ENCODE measurements around the gene AADAT.
"Not testable (repeated sequence)": the region's sequence is repeated elsewhere in the genome, so short reads cannot be mapped to it uniquely, and the experiment has no call there.

AADAT gene

DNA sequence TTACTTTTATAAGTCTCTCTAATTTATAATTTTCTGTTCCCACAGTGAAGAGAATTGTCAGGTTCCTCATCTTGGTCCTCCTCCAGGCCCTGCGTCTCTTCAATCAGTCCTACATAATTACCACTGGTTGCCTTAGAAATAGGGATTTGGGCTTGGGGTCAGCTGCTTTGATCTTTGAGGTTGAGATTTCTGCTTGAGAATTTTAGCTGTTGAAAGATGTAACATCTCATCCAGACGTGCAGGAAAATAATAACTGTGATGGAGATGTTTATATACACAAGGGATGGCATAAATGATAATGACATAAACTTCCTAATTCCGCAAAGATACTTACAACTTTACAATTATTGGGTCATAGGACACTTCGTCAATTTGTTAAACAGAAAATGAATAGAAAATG is 30.3 kb downstream of the AADAT start:
- H3K36me3 ChIP-seq (ENCODE audit: control insufficient read depth, insufficient read depth, low read length): no peaks in the 10 kb centered on the region; the same call in 1 of the 2 replicates
- H3K27me3 ChIP-seq (ENCODE audit: control insufficient read depth, insufficient read depth, low read length): no peaks in the 10 kb centered on the region
- H3K9me3 ChIP-seq (ENCODE audit: control insufficient read depth, insufficient read depth, low read length): no peaks in the 10 kb centered on the region
- no peaks in the 10 kb centered on the region for H3K4me1 ChIP-seq (ENCODE audit: control insufficient read depth, insufficient read depth, low read length)
- H3K4me3 ChIP-seq (ENCODE audit: low read length): no peak overlapping the region
- DNase-seq (ENCODE audit: low read depth, low spot score): no peak
- no peak overlapping the region for H3K27ac ChIP-seq (ENCODE audit: low read length)
- no CpG with 5 or more reads among the region's 4 CpGs for WGBS (ENCODE audit: insufficient coverage, insufficient read length)

DNA sequence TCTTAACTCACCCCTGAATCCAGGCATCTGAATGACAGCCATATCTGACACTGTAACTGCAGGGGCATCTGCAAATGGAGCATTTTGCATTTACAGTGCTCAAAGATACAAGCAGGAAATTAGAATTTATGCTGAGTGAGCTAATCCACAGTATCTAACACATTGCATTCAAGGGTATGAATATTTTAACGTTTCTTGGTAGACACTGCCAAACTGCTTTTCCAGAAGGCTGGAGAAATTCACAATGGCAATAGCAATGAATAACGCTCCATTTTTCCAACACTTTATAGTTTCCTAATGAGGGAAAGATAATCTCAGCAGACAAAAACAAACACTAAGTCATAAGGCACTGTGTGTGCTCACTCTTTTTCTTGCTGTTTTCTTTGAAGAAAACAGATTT is 30.9 kb downstream of the AADAT start:
- no peaks in the 10 kb centered on the region for H3K4me1 ChIP-seq (ENCODE audit: control insufficient read depth, insufficient read depth, low read length)
- DNase-seq (ENCODE audit: low read depth, low spot score): no peak
- H3K27me3 ChIP-seq (ENCODE audit: control insufficient read depth, insufficient read depth, low read length): no peaks in the 10 kb centered on the region
- no peaks in the 10 kb centered on the region; the same call in 1 of the 2 replicates for H3K36me3 ChIP-seq (ENCODE audit: control insufficient read depth, insufficient read depth, low read length)
- no CpG with 5 or more reads among the region's 2 CpGs for WGBS (ENCODE audit: insufficient coverage, insufficient read length)
- H3K4me3 ChIP-seq (ENCODE audit: low read length): no peak overlapping the region
- no peak overlapping the region for H3K27ac ChIP-seq (ENCODE audit: low read length)
- no peaks in the 10 kb centered on the region for H3K9me3 ChIP-seq (ENCODE audit: control insufficient read depth, insufficient read depth, low read length)

DNA sequence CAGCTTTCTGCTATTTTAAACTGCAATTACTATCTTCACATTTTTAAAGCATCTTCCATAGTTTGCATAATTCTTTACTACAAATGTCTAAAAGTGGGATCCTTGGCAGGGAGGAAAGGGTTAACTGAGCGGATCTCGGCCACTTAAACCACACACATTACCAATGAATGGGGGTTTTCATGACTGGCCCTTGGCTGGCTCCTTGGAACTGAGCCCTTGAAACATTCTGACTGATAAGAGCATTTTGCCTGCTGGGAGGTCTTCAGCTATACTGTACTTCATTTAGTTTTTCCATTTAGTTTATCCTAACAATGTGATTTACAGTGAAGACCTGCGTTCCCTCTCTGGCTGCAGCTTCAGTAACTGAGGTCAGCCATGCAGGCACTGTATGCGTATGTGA is 31.9 kb downstream of the AADAT start:
- Histone ChIP-seq H3K9me3 (ENCODE audit: control insufficient read depth, insufficient read depth, low read length) (no peaks in the 10 kb centered on the region), H3K27me3 (ENCODE audit: control insufficient read depth, insufficient read depth, low read length) (no peaks in the 10 kb centered on the region), H3K4me3 (ENCODE audit: low read length) (no peak overlapping the region), H3K4me1 (ENCODE audit: control insufficient read depth, insufficient read depth, low read length) (no peaks in the 10 kb centered on the region), H3K27ac (ENCODE audit: low read length) (no peak overlapping the region), H3K36me3 (ENCODE audit: control insufficient read depth, insufficient read depth, low read length) (no peaks in the 10 kb centered on the region; the same call in 1 of the 2 replicates)
- no peak for DNase-seq (ENCODE audit: low read depth, low spot score)
- no CpG with 5 or more reads among the region's 4 CpGs for WGBS (ENCODE audit: insufficient coverage, insufficient read length)

DNA sequence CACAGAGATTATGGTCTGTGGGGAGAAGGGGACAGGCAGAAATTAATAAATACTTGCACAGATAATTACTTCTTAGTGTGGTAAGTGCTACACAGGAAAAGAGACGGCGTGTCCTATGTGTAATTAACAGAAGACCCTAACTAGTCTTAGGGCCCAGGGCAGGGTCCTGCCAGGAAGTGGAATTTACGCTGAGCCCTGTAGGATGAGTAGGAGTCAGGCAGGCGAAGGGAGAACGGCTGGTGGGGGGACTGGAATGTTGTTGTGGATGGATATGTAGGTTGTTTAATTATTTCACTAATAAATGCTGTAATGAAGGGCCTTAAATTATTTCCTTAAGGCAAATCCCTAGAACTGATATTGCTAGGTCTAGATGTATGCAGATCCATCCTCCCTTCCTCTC is 36.8 kb downstream of the AADAT start:
- WGBS (ENCODE audit: insufficient coverage, insufficient read length): no CpG with 5 or more reads among the region's 5 CpGs
- Histone ChIP-seq H3K4me1 (ENCODE audit: control insufficient read depth, insufficient read depth, low read length) (no peaks in the 10 kb centered on the region), H3K9me3 (ENCODE audit: control insufficient read depth, insufficient read depth, low read length) (no peaks in the 10 kb centered on the region), H3K36me3 (ENCODE audit: control insufficient read depth, insufficient read depth, low read length) (no peaks in the 10 kb centered on the region; the same call in 1 of the 2 replicates), H3K27me3 (ENCODE audit: control insufficient read depth, insufficient read depth, low read length) (no peaks in the 10 kb centered on the region), H3K4me3 (ENCODE audit: low read length) (no peak overlapping the region), H3K27ac (ENCODE audit: low read length) (no peak overlapping the region)
- no peak for DNase-seq (ENCODE audit: low read depth, low spot score)

DNA sequence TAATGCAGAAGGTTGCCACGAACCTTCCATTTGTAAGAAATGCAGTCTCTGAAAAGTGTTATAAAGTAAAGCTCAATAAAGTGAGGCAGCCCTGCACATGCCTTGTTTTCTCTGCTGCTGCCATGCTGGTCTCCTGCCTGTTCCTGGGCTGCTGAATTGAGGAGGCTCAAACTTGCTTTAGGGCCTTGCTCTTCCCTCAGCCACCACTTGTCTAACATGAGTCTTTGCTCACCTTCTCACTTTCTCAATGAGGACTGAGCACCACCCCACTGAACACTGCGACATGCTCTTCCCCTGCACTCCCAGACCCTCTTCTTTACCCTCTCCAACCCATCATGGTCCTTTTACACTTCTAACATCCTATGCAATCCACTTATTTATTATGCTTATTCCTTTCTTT is 38.4 kb downstream of the AADAT start:
- Histone ChIP-seq H3K4me3 (ENCODE audit: low read length) (no peak overlapping the region), H3K9me3 (ENCODE audit: control insufficient read depth, insufficient read depth, low read length) (no peaks in the 10 kb centered on the region), H3K36me3 (ENCODE audit: control insufficient read depth, insufficient read depth, low read length) (no peaks in the 10 kb centered on the region), H3K27ac (ENCODE audit: low read length) (no peak overlapping the region), H3K27me3 (ENCODE audit: control insufficient read depth, insufficient read depth, low read length) (no peaks in the 10 kb centered on the region), H3K4me1 (ENCODE audit: control insufficient read depth, insufficient read depth, low read length) (no peaks in the 10 kb centered on the region)
- no peak for DNase-seq (ENCODE audit: low read depth, low spot score)
- no CpG with 5 or more reads among the region's 2 CpGs for WGBS (ENCODE audit: insufficient coverage, insufficient read length)

DNA sequence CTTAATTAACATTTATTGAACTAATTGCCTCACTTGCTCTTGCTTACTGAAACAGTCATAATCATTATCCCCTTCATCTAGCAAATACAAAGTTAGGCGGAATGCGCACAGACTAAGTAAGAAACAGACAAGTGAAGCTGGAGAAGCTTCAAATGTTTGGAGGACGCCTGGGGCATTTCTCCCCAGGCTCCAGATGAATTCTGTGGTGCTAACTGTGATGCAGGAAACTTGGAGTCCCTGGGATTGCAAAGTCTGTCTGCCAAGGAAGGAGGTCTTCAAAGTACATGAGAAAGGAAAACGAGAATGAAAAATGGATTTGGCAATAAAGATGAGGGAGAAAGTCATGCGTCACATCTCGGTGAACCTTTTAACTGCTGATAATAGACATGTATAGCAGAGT is 40.0 kb downstream of the AADAT start:
- H3K27me3 ChIP-seq (ENCODE audit: control insufficient read depth, insufficient read depth, low read length): no peaks in the 10 kb centered on the region
- no peaks in the 10 kb centered on the region for H3K4me1 ChIP-seq (ENCODE audit: control insufficient read depth, insufficient read depth, low read length)
- H3K4me3 ChIP-seq (ENCODE audit: low read length): no peak overlapping the region
- DNase-seq (ENCODE audit: low read depth, low spot score): no peak
- no peaks in the 10 kb centered on the region for H3K9me3 ChIP-seq (ENCODE audit: control insufficient read depth, insufficient read depth, low read length)
- no CpG with 5 or more reads among the region's 6 CpGs for WGBS (ENCODE audit: insufficient coverage, insufficient read length)
- H3K36me3 ChIP-seq (ENCODE audit: control insufficient read depth, insufficient read depth, low read length): no peaks in the 10 kb centered on the region
- no peak overlapping the region for H3K27ac ChIP-seq (ENCODE audit: low read length)

DNA sequence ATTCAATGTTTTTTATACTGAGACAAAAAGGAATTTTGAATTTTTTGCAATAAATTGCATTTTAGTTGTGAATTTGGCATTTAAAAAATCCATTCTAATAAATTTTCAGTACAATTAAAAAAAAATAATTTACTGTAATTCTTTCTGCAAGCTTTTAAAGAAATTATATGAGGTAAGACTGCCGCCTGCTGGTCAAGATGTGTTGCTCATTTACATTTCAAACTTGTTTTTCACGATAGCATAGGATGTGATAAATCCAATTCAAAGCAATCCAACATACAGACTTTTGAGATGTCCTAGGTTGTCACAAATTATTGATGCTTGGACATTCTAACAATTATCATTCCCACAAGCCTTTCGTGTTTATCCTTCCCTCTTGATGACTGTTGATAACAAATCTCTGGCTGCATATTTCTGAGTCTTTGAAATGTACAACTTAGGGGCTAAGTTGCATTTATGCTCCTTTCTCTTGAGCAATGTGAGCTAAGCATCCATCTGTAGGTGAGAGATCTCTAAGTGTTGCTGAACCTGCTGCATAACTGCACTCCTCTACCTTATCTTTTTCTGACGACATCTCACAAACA is 41.9 kb downstream of the AADAT start:
- Histone ChIP-seq H3K4me3 (ENCODE audit: low read length) (no peak overlapping the region), H3K27ac (ENCODE audit: low read length) (no peak overlapping the region), H3K9me3 (ENCODE audit: control insufficient read depth, insufficient read depth, low read length) (no peaks in the 10 kb centered on the region), H3K27me3 (ENCODE audit: control insufficient read depth, insufficient read depth, low read length) (no peaks in the 10 kb centered on the region), H3K4me1 (ENCODE audit: control insufficient read depth, insufficient read depth, low read length) (no peaks in the 10 kb centered on the region), H3K36me3 (ENCODE audit: control insufficient read depth, insufficient read depth, low read length) (no peaks in the 10 kb centered on the region)
- WGBS (ENCODE audit: insufficient coverage, insufficient read length): no CpG with 5 or more reads among the region's 4 CpGs
- no peak for DNase-seq (ENCODE audit: low read depth, low spot score)

DNA sequence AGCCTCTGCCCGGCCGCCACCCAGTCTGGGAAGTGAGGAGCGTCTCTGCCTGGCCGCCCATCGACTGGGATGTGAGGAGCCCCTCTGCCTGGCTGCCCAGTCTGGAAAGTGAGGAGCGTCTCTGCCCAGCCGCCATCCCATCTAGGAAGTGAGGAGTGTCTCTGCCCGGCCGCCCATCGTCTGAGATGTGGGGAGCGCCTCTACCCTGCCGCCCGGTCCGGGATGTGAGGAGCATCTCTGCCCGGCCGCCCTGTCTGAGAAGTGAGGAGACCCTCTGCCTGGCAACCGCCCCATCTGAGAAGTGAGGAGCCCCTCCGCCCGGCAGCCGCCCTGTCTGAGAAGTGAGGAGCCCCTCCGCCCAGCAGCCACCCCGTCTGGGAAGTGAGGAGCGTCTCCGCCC is 43.6 kb downstream of the AADAT start:
- WGBS (ENCODE audit: insufficient coverage, insufficient read length): no CpG with 5 or more reads among the region's 24 CpGs

DNA sequence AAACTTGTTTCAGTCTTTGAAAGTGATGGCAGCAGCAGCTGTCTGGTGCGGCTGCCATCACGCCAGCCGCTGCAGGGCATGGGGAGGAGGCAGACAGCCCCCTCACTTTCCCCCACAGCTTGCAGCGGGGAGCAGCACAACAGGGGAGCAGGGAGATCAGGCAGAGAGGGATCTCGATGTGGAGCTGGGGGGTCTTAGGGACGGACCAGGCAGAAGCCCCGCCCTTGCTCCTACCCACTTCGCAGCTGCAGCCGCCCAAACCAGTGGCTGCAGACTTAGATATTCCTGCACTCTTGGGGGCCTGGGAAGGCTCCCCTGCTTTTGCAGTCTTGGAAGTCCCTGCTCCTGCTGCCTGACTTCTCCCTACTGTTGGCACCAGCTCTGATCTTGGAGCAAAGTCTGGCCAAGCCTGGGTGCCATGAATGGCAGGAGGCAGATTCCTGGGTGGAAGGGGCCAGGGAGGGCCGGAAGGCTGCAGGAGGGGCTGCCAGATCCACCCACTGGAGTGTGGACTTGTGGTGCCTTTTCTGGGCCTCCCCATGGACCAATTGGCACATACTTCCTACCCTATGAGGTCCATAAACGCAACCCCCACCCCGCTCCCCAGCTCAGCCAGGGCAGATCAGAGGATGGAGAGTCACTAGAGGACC is 49.6 kb downstream of the AADAT start:
- H3K4me3 ChIP-seq (ENCODE audit: low read length): no peak overlapping the region
- H3K36me3 ChIP-seq (ENCODE audit: control insufficient read depth, insufficient read depth, low read length): no peaks in the 10 kb centered on the region
- no peak overlapping the region for H3K27ac ChIP-seq (ENCODE audit: low read length)
- WGBS (ENCODE audit: insufficient coverage, insufficient read length): no CpG with 5 or more reads among the region's 12 CpGs
- no peaks in the 10 kb centered on the region for H3K9me3 ChIP-seq (ENCODE audit: control insufficient read depth, insufficient read depth, low read length)
- no peaks in the 10 kb centered on the region for H3K4me1 ChIP-seq (ENCODE audit: control insufficient read depth, insufficient read depth, low read length)
- H3K27me3 ChIP-seq (ENCODE audit: control insufficient read depth, insufficient read depth, low read length): no peaks in the 10 kb centered on the region
- no peak for DNase-seq (ENCODE audit: low read depth, low spot score)

More for the DNA sequence above, 43.6 kb downstream of the AADAT start:
- H3K4me1 ChIP-seq (ENCODE audit: control insufficient read depth, insufficient read depth, low read length); H3K9me3 ChIP-seq (ENCODE audit: control insufficient read depth, insufficient read depth, low read length); H3K27ac ChIP-seq (ENCODE audit: low read length); H3K27me3 ChIP-seq (ENCODE audit: control insufficient read depth, insufficient read depth, low read length); DNase-seq (ENCODE audit: low read depth, low spot score); H3K4me3 ChIP-seq (ENCODE audit: low read length); H3K36me3 ChIP-seq (ENCODE audit: control insufficient read depth, insufficient read depth, low read length): not testable (repeated sequence)

DNA sequence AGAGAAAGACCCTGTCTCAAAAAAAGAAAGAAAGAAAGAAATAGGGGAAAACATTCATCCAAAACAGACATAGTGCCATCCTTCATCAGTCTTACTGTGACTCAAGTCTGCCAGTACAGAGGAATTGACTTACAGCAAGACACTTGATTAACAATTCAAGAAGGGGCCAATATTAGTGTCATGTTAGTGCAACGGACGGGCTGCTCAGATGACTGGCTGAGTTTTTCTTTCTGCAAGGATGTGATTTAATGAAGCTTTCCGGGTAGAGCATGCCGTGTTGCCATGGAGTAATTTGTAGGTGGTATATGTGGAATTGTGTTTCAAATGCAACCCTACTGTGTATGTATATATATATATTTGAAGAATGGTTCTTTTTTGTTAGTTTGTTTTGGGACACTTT is 51.0 kb downstream of the AADAT start:
- no CpG with 5 or more reads among the region's 4 CpGs for WGBS (ENCODE audit: insufficient coverage, insufficient read length)
- no peak overlapping the region for H3K4me3 ChIP-seq (ENCODE audit: low read length)
- H3K36me3 ChIP-seq (ENCODE audit: control insufficient read depth, insufficient read depth, low read length): no peaks in the 10 kb centered on the region

DNA sequence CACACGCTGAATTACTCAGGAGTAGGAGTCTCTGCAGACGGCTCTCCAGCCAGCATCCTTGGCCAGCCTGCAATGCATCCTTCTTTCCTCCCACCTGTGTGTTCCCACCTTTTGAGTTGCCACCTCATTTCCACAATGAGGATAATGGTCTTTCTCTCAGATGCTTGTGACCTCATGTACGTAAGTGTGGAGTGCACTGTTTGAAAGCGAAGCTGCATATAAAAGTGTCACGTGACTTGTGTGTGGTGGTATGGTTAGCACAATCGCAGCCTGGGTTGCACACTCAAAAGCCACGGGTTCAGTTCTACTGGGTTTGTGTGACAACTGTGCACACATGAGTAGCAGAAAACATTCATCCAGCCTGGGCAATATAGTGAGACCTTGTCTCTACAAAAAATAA is 51.5 kb downstream of the AADAT start:
- Histone ChIP-seq H3K27me3 (ENCODE audit: control insufficient read depth, insufficient read depth, low read length) (no peaks in the 10 kb centered on the region), H3K9me3 (ENCODE audit: control insufficient read depth, insufficient read depth, low read length) (no peaks in the 10 kb centered on the region), H3K27ac (ENCODE audit: low read length) (no peak overlapping the region), H3K4me1 (ENCODE audit: control insufficient read depth, insufficient read depth, low read length) (no peaks in the 10 kb centered on the region), H3K4me3 (ENCODE audit: low read length) (no peak overlapping the region), H3K36me3 (ENCODE audit: control insufficient read depth, insufficient read depth, low read length) (no peaks in the 10 kb centered on the region)
- no CpG with 5 or more reads among the region's 7 CpGs for WGBS (ENCODE audit: insufficient coverage, insufficient read length)
- DNase-seq (ENCODE audit: low read depth, low spot score): no peak

More for the DNA sequence above, 51.0 kb downstream of the AADAT start:
- no peak overlapping the region for H3K27ac ChIP-seq (ENCODE audit: low read length)
- H3K27me3 ChIP-seq (ENCODE audit: control insufficient read depth, insufficient read depth, low read length): no peaks in the 10 kb centered on the region
- H3K4me1 ChIP-seq (ENCODE audit: control insufficient read depth, insufficient read depth, low read length): no peaks in the 10 kb centered on the region
- H3K9me3 ChIP-seq (ENCODE audit: control insufficient read depth, insufficient read depth, low read length): no peaks in the 10 kb centered on the region
- no peak for DNase-seq (ENCODE audit: low read depth, low spot score)

All from iPS DF 6.9 (cell line).